Smooth muscle cell (in vitro differentiated cells): ENCODE data around the gene MAP3K2. TPM values are rescaled to one million over a fixed set of nuclear protein-coding genes. Genes with fewer than 3 reads are reported as not detected.

Experiments used
- DNase-seq: peaks from one replicate; lab custom pipeline; 2025; ENCODE audit not compliant: unreplicated experiment; lab: John Stamatoyannopoulos, UW
- H2AFZ ChIP-seq: fragments of 200-600 bp; sonication (generic); 2 replicates; pipeline ENCODE4 v1.6.0; 2016; ENCODE audit warnings: antibody characterized with exemption, low read depth, mild to moderate bottlenecking
- H3F3A ChIP-seq: fragments of 200-600 bp; sonication (generic); 2 replicates; pipeline ENCODE4 v1.6.0; 2017; ENCODE audit warnings: antibody characterized with exemption, low read depth
- H3K27ac ChIP-seq: fragments of 200-600 bp; sonication (generic); 2 replicates; pipeline ENCODE4 v1.5.1; 2016; ENCODE audit warnings: low read depth, mild to moderate bottlenecking
- H3K27me3 ChIP-seq: fragments of 200-600 bp; sonication (generic); 2 replicates; pipeline ENCODE4 v1.6.1; 2016; ENCODE audit warnings: low read depth, mild to moderate bottlenecking
- H3K36me3 ChIP-seq: fragments of 200-600 bp; sonication (generic); 2 replicates; pipeline ENCODE4 v1.5.1; 2016; ENCODE audit warnings: low read depth
- H3K4me1 ChIP-seq: fragments of 200-600 bp; sonication (generic); 2 replicates; pipeline ENCODE4 v1.5.1; 2016; ENCODE audit warnings: low read depth
- H3K4me2 ChIP-seq: fragments of 200-600 bp; sonication (generic); 2 replicates; pipeline ENCODE4 v1.6.0; 2016; ENCODE audit warnings: mild to moderate bottlenecking
- H3K4me3 ChIP-seq: fragments of 200-600 bp; sonication (generic); 2 replicates; pipeline ENCODE4 v1.5.1; 2016; ENCODE audit warnings: mild to moderate bottlenecking
- H3K79me2 ChIP-seq: fragments of 200-600 bp; sonication (generic); 2 replicates; pipeline ENCODE4 v1.6.0; 2016; ENCODE audit warnings: low read depth, mild to moderate bottlenecking
- H3K9ac ChIP-seq: fragments of 200-600 bp; sonication (generic); 2 replicates; pipeline ENCODE4 v1.6.0; 2016; ENCODE audit warnings: low read depth
- H3K9me3 ChIP-seq: fragments of 200-600 bp; sonication (generic); replicated peaks from 2 replicates; pipeline ENCODE4 v1.5.1; 2016; ENCODE audit warnings: low read depth
- H4K20me1 ChIP-seq: fragments of 200-600 bp; sonication (generic); 2 replicates; pipeline ENCODE4 v1.6.0; 2016; ENCODE audit warnings: low read depth
- WGBS: methylation state at CpG from one replicate; pipeline ENCODE4 v1.1.7; 2016; ENCODE audit warnings: low lambda C conversion rate; 5-methylcytosine and 5-hydroxymethylcytosine counted together
- polyA plus RNA-seq: library from polyadenylated mRNA; unstranded; fragments of >200 nt; fragmentation: Nextera tagmentation; extraction: Ambion mirVana; gene quantifications from 2 replicates; pipeline ENCODE4 v1.2.1, GENCODE V29; 2016
- total RNA-seq: library from RNA; depleted of rRNA; stranded (reverse); fragments of >200 nt; gene quantifications from 2 replicates; pipeline ENCODE4 v1.2.3, GENCODE V29; 2014
- TF ChIP-seq, protein P1 (sequence below): fragments of 200-600 bp; sonication (generic); IDR thresholded peaks from 2 replicates; pipeline ENCODE4 v1.5.1; 2017; ENCODE audit warnings: borderline replicate concordance, mild to moderate bottlenecking, antibody characterized with exemption; ENCODE audit not compliant: insufficient read depth, poor library complexity, severe bottlenecking

MAP3K2 gene
- total and polyA plus RNA-seq, 2 experiments from 2014 or later = 39.2 to 46.7 TPM

DNA sequence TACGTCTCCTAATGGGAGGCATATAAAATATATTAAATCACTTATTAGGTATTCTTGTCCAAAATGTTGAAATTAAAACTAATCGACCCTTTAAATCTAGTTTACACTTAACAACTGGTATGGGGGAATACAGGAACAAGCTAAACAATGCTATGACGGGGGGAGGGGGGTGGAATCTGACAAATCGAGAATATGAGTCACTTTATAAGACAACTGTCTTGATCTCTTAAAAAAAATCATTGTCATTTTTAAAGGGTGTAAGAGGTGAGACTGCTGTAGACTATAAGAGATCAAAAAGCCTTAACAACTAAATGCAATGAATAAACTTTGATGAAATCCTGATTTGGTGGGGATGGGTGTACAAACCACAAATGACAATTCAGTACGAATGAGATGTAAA lies 6.0 kb downstream of the MAP3K2 start:
- H3K27me3 ChIP-seq = no peaks in the 10 kb centered on the region
- H2AFZ ChIP-seq = no peak overlapping the region
- no peaks in the 10 kb centered on the region for H3K36me3 ChIP-seq
- peaks cover 100% of the 10 kb centered on the region for H3K79me2 ChIP-seq
- H3K9me3 ChIP-seq = no peaks in the 10 kb centered on the region
- DNase-seq = no peak
- H3F3A ChIP-seq = peaks cover under 1% of the 10 kb centered on the region
- no peak overlapping the region for H3K9ac ChIP-seq
- 76% methylated on average over 5 of the region's 5 CpGs for WGBS
- H3K4me1 ChIP-seq = peaks cover 11% of the 10 kb centered on the region
- H3K27ac ChIP-seq = no peak overlapping the region
- H3K4me3 ChIP-seq = no peak overlapping the region
- TF ChIP-seq, protein P1, sequence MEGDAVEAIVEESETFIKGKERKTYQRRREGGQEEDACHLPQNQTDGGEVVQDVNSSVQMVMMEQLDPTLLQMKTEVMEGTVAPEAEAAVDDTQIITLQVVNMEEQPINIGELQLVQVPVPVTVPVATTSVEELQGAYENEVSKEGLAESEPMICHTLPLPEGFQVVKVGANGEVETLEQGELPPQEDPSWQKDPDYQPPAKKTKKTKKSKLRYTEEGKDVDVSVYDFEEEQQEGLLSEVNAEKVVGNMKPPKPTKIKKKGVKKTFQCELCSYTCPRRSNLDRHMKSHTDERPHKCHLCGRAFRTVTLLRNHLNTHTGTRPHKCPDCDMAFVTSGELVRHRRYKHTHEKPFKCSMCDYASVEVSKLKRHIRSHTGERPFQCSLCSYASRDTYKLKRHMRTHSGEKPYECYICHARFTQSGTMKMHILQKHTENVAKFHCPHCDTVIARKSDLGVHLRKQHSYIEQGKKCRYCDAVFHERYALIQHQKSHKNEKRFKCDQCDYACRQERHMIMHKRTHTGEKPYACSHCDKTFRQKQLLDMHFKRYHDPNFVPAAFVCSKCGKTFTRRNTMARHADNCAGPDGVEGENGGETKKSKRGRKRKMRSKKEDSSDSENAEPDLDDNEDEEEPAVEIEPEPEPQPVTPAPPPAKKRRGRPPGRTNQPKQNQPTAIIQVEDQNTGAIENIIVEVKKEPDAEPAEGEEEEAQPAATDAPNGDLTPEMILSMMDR = no peak
- H4K20me1 ChIP-seq = peaks cover 99% of the 10 kb centered on the region
- H3K4me2 ChIP-seq = no peak overlapping the region

DNA sequence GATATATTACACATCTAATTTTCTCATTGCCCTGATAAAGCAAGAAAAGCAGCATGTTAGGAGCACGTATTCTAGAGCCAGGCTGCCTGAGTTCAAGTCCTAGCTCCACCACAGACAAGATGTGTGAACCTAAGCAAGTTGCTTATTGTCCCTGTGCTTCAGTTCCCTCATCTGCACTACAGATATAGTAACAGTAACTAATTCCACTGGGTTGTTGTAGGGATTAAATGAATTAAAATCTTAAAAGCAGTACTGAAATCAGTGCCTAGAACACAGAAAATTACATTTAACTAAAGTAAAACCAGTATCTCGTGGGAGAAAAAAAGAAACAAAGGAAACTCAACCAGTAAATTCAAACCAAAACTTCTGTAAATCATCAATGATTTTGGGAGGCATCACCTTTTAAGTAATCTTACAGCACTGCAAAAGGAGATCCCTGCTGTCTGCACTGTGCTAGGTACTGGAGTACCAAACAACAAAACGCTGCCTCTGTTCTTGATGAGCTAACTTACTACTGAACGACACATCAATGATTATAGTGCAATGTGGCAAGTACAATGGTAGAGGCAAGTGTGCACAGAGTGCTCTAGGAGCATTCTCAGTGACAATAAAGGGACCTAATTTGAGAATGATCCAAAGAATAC lies 7.9 kb downstream of the MAP3K2 start:
- no peak for DNase-seq
- H3K79me2 ChIP-seq = peaks cover 100% of the 10 kb centered on the region
- no peaks in the 10 kb centered on the region for H3K4me1 ChIP-seq
- no peak overlapping the region for H3K27ac ChIP-seq
- 95% methylated on average over 4 of the region's 4 CpGs for WGBS
- H3K4me2 ChIP-seq = no peak overlapping the region
- H3K4me3 ChIP-seq = no peak overlapping the region
- TF ChIP-seq, protein P1 = no peak
- no peaks in the 10 kb centered on the region for H3F3A ChIP-seq
- peaks cover 91% of the 10 kb centered on the region for H4K20me1 ChIP-seq
- H2AFZ ChIP-seq = no peak overlapping the region
- no peaks in the 10 kb centered on the region for H3K36me3 ChIP-seq
- no peaks in the 10 kb centered on the region for H3K27me3 ChIP-seq
- no peak overlapping the region for H3K9ac ChIP-seq
- H3K9me3 ChIP-seq = no peaks in the 10 kb centered on the region

DNA sequence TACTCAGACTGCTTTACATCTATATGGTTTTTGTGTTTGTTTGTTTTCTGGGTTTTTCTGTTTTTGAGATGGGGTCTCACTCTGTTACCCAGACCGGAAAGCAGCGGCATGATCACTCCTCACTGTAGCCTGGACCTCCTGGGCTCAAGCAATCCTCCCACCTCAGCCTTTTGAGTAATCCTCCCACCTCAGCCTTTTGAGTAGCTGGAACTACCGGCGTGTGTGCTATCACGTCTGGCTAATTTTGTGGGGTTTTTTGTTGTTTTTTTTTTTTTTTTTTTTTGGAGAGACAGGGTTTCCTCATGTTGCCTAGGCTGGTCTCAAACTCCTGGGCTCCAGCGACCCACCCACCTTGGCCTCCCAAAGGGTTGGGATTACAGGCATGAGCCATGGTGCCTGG lies 9.1 kb downstream of the MAP3K2 start:
- Histone ChIP-seq H3K79me2 (peaks cover 100% of the 10 kb centered on the region), H3K4me1 (no peaks in the 10 kb centered on the region), H3K27ac (no peak overlapping the region), H3F3A (no peaks in the 10 kb centered on the region), H4K20me1 (peaks cover 90% of the 10 kb centered on the region), H3K9ac (no peak overlapping the region), H3K27me3 (no peaks in the 10 kb centered on the region), H3K4me2 (no peak overlapping the region), H2AFZ (no peak overlapping the region), H3K36me3 (no peaks in the 10 kb centered on the region), H3K4me3 (no peak overlapping the region), H3K9me3 (no peaks in the 10 kb centered on the region)
- WGBS = 69% methylated on average over 6 of the region's 6 CpGs
- TF ChIP-seq, protein P1 = no peak
- no peak for DNase-seq

DNA sequence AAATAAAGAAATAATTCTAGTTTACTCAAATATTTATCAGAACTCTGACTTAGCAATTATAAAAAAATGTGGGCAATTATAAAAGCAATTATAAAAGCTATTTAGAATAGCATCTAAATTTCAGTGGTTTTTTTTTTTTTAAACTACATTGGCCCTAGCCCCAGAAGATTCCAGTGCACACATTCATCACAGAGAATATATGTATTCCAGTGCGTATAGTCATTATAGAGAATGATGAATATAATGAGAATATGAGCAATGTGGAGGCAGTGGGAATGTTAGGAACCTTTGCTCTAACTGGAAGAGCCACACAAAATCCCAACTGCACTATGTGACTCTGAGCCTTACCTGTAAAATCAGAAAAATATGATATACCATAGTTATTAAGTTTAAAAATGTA lies 10.5 kb downstream of the MAP3K2 start:
- Histone ChIP-seq H4K20me1 (peaks cover 81% of the 10 kb centered on the region), H3K27me3 (no peaks in the 10 kb centered on the region), H3K4me3 (no peak overlapping the region), H3K9me3 (no peaks in the 10 kb centered on the region), H3K79me2 (peaks cover 100% of the 10 kb centered on the region), H3F3A (no peaks in the 10 kb centered on the region), H3K9ac (no peak overlapping the region), H3K36me3 (no peaks in the 10 kb centered on the region), H3K4me1 (no peaks in the 10 kb centered on the region), H3K4me2 (no peak overlapping the region), H3K27ac (no peak overlapping the region), H2AFZ (no peak overlapping the region)
- TF ChIP-seq, protein P1 = no peak
- DNase-seq = no peak
- 94% methylated on average over 1 of the region's 1 CpG for WGBS
